HG02938 (cell line): ENCODE results near the gene BLM.
"Not testable (repeated sequence)": the region's sequence is repeated elsewhere in the genome, so short reads cannot be mapped to it uniquely, and the experiment has no call there.

Experiments used
- ATAC-seq: cut with Tn5 transposase; IDR thresholded peaks from one replicate; pipeline ENCODE4 v1.9.1; 2021; ENCODE audit warnings: mild to moderate bottlenecking, moderate library complexity; ENCODE audit not compliant: unreplicated experiment

BLM gene

DNA sequence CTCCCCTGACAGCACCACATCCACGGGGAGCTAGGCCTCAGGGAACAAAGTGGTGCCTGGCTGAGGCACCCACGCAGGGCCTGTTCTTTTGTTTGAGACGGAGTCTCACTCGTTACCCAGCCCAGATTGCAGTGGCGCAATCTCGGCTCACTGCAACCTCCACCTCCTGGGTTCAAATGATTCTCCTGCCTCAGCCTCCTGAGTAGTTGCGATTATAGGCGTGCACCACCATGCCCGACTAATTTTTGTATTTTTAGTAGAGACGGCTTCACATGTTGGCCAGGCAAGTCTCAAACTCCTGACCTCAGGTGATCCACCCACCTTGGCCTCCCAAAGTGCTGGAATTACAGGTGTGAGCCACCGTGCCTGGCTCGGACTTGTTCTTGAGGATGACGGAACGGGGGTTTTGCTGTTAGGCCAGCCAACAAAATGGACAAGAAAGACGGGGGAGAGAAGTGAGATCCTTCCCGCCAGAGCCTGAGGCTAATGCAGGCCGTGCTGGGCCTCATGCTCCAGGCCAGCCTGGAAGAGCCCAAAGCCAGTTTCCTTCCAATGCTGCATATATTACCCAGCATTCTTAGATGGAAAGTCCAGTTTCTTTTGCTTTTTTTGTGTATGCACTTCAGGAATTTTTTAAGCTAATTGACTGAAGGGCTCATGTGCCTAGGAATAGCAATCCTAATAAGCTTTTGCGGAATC, 123.2 kb downstream of the BLM start:
- no peak for ATAC-seq

DNA sequence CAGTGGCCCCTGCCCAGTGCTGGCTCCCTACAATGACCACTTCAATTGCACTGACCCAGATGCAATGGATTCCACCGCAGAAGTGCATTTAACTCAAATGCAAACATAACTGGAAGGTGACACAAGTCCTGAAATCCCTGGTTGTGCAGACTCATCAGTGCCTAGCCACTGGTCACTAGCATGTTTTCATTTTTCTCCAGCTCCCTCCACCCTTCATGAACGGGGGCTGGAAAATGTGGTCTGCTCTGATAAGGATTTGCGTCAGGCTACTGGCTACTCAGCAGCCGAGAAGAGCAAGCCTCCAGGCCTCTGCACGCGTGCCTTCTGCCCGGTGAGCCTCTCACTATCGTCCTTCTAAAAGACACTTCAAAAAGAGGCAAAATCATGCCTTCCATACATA, 123.8 kb downstream of the BLM start:
- no peak for ATAC-seq

DNA sequence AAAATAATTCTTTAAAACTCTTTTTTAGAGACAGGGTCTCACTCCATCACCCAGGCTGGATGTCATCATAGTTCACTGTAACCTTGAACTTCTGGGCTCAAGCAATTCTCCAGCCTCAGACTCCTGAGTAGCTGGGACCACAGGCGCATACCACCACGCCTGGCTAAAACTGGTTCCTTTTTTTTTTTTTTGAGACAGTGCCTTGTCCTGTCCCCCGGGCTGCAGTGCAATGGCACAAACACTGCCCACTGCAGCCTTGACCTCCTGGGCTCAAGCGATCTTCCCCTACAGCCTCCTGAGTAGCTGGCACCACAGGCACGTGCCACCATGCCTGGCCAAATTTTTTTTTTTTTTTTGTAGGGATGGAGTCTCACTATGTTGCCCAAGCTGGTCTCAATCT, 127.5 kb downstream of the BLM start:
- ATAC-seq, result no peak

DNA sequence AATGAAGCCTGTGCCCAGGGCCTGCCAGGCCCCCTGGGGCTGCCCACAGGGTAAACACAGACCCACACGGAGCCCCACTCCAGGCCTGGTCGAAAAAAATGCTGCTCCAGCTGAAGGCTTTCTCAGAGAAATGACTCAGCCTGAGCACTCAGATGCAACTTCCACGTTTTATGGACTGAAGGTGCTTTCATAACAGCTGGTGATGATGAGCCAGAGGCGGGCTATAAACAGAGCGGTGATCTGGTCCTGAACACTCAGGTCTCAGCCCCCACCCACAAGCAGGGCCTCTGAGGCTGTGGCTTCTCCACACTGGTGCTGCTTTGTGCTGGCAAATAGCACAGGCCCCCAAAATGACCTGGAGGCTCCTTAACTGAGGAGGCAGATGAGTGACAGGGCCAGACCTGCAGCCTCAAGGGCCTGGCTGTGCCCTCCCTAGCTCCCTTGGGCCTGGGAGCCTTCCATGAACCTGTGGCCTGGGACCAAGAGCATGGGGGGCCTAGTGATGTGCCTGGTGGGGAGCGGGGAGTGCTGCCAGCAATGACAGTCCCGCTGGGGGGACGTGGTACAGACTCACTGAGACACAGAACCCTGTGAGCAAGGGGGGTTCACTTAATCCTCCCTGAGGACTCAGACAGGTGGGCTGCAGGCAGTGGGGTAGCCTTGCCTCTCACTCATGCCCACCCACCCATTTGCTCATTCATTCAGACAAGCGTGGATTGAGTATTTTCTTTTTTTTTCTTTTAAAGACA, 128.2 kb downstream of the BLM start:
- ATAC-seq, result peak; percentile 84

DNA sequence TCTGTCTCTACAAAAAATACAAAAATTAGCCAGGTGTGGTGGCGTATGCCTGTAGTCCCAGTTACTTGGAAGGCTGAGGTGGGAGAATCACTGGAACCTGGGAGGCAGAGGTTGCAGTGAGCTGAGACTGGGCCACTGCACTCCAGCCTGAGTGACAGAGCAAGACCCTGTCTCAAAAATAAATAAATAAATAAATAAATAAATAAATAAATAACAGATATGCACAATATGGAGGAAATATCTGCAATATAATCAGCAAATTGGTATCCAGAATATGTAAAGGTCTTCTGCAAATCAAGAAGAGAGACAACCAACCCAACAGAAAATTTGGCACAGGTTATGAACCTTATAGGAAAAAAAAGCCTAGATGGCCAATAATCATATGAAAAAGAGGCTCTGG, 132.3 kb downstream of the BLM start:
- ATAC-seq, result not testable (repeated sequence)

DNA sequence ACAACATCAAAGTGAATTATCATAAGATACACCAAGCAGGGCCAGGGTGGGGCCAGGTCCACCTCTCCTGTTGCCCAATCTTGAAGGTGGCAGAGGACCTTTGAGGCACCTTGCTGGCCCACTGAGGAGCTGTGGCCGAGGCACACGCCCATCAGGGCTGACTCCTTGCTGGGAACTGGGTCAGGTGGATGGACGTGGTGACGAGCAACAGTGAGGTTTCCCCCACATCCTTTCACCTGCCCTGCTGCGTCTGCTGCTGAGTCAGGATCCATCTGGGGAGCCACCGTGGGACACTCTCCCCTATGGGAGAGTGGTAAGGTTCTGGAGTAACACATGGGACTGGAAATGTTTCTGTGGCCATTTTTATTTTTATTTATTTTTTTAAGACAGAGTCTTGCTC, 134.0 kb downstream of the BLM start:
- no peak for ATAC-seq

DNA sequence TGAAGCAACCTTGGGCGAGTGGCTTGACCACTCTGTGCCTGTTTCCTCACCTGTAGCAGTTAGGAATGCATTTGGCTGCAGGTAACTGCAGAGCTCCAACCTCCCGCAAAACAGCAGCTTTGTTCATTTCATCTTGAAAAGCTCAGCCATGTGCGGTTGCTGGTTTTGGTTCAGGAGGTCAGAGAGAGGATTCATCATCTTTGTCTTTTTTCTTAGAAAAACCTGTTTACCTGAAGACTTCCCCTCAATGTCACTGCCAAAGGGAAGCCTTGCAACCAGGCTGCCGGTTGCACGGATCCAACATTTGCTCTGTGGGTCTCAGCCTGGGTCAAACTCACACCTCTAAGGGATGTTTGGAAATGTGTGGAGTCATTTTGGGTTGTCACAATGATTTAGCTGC, 134.8 kb downstream of the BLM start:
- no peak for ATAC-seq

DNA sequence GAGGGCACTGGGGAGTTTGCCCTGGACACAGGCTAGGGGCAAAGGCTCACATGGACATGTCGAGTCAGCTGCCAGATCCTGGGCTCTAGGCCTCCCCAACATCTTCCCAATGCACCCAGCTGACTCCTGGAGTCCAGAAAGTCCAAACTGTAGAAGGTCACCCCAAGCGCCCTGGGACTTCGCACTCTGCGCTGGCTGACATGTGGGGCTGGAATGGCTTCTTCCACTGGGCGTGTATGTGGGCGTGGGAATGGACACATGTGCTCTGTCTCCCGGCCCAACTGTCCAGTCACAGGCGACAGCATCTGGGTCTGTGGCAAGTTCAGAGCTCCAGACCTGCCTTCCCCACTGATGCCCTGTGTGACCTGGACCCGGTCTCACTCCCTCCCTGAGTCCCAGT, 138.0 kb downstream of the BLM start:
- ATAC-seq, result no peak

DNA sequence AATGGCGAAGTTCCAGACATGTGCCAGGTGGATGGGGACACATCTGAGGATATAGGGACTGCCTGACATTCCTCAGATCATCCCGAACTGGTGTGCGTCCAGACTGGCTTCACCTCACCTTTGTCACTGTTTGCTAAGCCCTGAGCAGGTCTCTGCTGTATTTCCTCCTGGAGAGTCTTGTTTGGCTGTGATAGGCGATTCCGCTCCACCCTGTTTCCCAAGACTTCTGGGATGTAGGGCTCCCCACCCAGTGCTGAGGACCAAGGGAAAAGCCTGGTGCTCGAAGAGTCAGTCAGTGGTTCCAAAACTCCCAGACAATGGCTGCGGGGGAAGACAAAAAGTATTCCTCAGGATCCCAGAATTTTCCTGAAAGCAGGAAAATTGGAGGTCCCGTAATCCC, 140.2 kb downstream of the BLM start:
- no peak for ATAC-seq

DNA sequence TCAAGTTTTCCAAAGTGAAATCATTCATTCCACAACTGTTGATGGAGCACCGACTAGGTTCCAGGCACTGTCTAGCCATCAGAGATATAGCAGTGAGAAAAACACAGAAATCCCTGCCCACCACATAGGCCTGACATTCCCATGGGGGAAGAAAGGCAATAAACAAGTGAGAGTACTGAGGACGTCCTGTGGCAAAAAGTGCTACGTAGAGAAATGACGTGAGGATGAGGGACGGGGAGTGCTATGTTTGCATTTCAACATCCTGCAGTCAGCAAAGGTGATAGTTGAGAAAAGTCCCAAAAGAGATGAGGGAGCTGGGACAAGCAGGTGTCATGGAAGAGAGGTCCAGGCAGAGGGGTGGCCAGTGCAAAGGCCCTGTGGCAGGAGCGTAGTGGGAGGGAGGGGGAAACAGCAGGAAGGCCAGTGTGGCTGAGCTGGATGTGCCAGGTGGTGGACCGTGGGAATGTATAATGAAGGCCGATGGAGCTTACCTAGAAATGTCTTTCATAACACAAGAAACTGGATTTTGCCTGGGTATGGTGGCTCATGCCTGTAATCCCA, 140.8 kb downstream of the BLM start:
- ATAC-seq, result no peak

DNA sequence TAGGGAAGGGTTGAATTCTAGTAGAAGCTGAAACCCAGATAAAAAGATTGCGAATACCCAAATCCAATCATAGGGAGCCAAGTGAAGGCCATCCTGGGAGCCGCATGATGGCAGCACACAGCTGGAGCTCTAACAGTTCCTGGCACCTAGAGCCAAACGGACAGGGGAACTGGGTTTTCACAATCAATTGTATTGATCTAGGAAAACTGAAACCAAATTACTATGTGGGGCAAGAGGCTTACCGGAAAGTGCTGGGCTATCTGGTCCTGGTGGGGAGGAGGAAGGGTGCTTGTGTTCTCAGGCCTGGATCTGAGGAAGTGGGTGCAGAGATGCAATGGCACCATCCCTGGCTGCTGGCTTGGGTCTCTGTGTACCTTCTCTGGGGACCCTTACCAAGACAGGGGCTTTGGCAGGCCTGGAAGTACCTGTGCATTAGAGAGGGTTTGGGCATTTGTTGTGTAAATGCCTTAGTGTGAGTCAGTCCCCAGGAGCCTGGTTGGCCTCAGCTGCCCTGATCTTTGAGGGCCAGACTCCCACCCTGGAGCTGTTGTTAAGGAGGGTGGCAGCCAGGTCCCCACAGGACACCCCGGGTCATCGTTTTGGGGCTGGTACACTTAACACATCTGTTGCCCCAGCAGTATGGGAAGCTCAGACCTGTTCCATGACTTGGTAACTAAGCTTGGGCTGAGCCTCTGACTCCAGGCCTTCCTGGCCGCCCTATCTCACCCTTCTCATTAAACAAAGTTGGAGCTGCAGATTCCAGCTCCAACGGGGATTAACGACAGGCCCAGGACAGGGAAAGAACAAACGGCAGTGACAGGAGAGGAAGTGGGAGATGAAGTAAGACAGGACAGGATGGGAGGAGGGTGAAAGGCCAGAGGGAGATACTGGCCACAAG, 142.3 kb downstream of the BLM start:
- ATAC-seq, result no peak

DNA sequence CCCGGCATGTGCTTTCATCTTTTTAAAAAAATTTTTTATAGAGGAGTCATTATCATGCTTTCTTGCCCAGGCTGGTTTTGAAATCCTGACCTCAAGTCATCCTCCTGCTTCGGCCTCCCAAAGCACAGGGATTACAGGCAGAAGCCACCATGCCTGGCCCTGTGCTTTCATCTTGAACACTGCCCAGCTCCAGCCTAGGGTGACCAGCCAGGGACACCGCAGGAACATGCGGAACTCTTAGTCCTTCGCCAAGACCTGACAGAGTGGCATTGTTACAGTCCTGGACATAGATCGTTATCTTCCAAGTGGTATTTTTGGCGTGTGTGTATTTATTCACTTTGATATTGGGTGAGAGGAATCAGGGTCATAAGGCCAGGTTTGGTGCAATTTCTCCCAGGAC, 143.3 kb downstream of the BLM start:
- ATAC-seq, result no peak

DNA sequence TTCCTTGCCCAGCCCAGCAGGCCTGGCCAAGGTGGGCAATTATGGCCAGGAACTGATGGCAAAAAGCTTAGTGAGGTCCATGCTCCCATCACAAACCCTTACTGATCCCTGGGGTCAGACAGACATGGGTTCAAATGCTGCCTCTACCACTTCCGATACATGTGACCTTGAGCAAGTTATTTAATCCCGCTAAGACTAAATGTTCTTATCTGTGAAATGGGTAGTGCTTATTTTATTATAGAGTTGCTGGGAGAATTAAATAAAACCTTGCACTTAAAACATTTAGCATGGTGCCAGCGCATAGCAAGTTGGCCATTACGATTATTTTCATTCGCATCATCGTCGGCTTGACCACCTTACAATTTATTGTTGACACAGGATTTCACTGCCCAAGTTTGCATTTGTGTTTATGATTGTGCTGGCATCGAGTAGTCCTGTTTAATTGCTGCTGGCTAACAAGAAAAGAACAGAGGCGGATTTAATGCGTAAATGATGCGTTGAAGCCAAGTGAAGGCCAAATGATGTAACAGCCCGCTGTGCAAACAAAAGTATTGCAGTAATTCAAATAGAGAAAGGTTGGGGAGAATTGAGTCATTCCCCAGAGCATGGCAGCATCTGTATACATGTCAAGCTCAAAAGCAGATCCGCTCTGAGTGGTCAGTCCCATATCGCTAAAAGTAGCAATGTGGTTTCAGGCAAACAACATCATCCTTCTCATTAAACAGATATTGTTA, 144.0 kb downstream of the BLM start:
- no peak for ATAC-seq

DNA sequence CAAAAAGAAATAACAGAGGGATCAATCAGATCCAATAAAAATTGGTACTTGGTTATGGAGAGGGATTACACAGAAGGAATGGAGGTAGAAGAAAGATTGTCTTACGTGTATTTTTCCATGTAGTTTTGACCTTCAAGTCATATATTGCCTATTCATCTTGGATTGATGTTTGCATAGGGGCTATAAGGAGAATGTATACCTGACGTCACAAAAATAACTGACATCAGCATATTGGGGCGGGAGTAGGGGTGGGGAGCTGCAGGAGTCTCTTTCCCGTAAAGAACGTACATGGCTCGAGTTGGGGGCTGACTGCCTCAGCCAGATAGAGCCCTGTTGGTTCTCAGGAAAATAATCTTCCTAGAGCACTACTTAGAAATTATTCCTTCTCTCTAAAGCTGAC, 145.3 kb downstream of the BLM start:
- ATAC-seq, result no peak

DNA sequence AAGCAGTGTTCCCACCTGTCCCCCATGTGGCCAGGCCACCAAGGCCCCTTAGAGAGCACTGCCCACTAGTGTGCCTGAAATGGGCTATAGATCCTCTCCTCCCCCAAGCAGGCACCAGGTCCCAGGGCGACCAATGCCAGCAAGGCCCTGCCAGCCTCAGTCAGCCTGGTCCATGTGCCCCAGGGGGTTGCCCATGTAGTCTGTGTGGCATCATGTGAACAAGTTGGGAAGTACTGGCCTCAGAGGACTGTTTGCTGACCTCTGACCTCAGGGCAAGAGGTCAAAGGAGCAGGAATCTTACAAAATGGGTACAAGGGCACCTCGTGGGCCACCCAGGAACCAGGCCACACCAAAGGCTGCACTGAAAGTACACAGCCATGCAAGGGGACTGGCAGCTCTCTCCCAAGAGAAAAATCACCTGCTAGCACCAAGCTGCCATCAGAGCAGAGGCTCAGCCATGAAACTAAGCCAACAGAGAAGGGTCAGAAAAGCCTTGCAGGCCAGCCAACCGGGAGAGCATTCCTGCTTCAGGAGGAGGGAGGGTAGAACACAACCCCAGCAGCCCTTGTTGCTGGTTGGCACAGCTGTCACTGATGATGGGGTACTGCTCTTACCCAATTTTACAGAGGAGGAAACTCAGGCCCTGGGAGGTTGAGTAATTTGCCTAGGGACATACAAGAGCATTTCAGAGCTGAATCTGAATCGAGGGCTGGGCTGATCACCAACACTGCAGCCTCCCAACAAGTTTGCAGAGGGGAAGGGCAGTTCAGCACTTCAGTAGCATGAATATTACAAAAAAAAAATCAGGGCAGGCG, 146.0 kb downstream of the BLM start:
- ATAC-seq, result no peak

DNA sequence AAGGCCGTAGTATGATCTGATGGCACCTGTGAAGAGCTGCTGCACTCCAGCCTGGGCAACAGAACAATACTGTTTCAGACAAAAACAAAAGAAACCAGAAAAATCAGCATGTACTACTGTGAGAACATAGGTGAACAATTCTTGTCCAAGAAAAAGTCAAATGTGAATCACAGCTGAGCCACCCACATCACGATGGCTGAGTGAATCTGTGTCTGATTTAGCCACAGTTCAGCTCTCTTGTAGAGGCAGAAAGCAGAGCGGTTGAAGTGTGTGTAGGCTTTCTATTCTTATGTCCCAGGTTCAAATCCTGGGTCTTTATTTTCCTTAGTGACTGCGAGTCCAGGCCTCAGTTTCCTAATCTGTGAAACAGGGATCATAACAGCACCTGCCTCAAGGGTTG, 146.8 kb downstream of the BLM start:
- no peak for ATAC-seq

DNA sequence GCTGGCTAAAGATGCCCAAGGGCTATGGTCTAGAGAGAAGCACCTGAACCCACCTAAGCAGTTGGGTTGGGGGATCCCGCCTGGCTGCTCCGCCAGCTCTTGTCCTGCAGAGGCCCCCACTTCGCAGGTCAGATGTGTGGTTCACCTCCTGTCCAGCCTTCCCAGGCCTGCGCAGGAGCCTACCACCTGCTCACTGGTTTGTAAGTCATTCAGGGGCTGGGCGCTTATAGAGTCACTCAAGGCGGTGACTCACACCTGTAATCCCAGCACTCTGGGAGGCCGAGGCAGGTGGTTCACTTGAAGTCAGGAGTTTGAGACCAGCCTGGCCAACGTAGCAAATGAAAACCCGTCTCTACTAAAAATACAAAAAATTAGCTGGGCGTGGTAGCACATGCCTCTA, 147.4 kb downstream of the BLM start:
- no peak for ATAC-seq

DNA sequence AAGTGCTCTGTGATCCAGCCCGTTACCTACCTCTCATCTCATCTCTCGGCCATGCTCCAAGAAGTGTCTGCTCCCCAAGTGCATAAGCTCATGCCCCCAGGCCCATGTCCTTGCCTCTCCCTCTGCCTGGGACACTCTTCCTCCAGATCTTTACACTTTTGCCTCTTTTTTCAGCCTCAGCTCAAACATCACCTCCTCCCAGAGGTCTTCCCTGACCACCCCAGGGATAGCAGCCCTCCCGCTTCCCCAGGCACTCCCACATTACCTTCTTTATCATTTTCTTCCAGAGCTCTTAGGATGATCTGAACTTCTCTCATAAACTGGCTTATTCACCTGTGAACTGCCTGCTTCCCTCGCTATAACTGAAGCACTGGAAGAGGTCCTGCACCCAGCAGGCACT, 148.6 kb downstream of the BLM start:
- ATAC-seq, result no peak
